Inflammatory macrophage (primary cell): ENCODE results near the gene KLHL26.

Source experiments
- DNase-seq, 2 donors: peaks; one replicate each; pipeline ENCODE4 v3.0.0-alpha.2; 2020 to 2022

KLHL26 gene

GRCh38 chr19:18687740-18688465, 51.1 kb downstream of the KLHL26 start:
- no peak for DNase-seq

- DNase-seq = no peak
These were observed 59.2 kb downstream of the KLHL26 start for GRCh38 chr19:18696023-18696422.

DNA sequence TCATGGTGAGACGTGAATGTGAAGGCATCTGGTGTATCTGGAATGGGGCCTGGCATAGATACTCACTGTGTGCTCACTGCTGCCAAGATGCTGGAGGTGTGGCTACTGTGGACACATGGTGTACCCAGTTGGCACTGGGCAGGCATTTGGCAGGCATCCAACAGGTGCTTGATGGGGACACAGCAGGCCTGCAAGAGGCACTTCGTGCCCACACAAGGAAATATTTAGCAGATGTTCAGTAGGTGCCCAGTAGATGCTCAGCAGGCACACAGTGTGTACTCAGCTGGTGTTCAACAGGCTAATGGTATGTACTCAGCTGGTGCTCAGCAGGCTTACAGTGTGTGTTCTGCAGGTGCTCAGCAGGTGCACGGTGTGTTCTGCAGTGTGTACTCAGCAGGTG, 60.9 kb downstream of the KLHL26 start:
- no peak for DNase-seq

GRCh38 chr19:18698321-18699167, 61.7 kb downstream of the KLHL26 start:
- no peak for DNase-seq

GRCh38 chr19:18699403-18700054, 62.7 kb downstream of the KLHL26 start:
- DNase-seq = no peak

DNA sequence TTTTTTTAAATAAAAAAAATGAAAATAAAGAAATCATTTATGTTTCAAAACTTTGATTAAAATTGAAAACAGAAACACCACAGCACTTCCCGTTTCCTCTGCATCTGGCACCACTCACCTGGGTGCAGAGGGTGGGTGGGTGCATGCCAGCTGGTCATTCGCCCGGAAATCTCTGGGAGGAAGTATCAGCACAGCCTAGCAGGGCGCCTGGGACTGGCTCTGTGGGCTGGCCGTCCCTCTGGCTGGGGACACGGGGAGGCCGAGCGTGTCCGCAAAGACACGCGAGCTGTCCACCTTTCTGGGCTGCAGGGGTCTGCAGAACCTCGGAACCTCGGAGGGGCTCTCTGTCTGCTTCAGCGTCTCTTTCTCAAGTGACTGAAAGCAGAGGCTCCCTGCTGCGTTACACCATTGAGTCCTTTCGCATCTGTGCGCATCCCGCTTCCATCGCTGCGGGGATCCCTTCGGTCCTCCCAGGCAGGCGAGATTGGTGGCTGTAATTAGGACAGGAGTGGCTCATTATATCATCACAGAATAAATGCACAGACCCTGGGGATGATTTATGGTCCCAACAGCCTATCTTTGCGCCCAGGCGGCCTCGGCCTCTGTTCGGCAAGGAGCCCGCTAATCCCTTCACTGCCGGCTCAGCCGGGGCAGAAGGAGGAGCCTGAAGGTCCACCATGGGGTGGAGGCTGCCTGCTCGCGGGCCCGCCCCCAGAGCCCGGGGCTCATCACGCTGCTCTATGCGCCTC, 63.8 kb downstream of the KLHL26 start:
- DNase-seq = peak; percentile 34 to 53

DNA sequence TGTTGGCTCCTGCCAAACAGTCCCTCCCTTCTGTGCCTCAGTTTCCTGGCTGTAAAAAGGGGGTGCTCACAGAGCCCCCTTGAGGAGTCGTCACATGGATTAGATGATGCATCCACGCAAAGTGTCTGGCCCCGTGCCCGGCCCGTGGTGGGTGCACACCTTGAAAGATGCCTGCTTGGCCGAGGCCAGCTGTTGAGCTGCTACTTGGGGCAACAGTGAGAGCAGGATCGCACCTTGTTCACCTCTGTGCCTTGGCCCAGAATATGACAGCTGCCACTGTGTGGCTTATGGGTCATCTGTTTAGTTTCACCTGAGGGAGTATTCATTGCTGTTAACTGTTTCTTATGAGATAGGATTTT, 64.4 kb downstream of the KLHL26 start:
- no peak for DNase-seq

DNA sequence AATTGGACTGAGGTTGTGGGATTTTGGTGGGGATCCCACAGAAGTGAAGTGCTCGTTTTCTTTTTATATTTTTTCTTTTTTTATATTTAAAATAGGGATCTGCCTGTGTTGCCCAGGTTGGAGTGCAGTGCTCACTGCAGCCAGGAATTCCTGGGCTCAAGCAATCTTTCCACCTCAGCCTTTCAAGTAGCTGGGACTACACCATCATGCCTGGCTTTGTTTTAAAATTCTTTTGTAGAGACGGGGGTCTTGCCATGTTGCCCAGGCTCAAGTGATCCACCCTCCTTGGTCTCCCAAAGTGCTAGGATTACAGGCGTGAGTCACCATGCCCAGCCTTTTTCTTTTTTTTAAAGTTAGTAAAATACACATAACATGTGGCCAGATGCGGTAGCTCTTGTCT, 67.2 kb downstream of the KLHL26 start:
- DNase-seq = no peak

DNA sequence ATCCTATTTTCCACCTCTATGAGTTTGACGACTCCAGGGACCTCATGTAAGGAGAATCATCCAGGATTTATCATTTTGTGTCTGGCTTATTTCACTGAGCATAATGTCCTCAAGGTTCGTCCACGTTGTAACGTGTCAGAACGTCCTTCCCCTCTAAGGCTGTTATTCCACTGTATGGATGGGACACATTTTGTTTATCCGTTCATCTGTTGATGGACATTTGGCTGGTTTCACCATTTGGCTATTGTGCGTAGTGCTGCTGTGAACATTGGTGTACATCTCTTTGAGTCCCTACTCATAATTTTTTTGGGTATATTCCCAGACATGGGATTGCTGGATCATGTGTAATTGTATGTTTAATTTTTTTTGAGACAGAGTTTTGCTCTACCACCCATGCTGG, 68.1 kb downstream of the KLHL26 start:
- no peak for DNase-seq

- DNase-seq = no peak
These were observed 71.8 kb downstream of the KLHL26 start for GRCh38 chr19:18708452-18709231.

DNA sequence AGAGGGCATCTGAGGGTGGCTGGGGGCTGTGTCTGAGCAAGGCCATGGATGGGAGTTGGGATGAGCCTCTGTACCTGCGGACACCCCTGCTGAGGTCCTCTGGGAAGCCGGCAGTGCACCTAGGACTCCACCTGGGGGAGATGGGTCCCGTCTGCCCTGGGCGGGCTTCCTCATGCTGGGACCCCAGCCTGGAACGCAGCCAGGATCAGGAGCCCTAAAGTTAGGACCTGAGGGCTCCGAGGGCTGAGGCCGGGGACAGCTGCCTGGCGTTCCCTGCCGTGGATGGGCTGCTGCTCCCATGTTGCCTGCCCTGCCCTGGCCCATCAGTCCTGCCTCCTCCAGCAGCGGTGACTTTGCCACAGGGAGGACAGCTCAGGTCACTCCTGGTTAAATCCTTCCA, 72.7 kb downstream of the KLHL26 start:
- no peak for DNase-seq

DNA sequence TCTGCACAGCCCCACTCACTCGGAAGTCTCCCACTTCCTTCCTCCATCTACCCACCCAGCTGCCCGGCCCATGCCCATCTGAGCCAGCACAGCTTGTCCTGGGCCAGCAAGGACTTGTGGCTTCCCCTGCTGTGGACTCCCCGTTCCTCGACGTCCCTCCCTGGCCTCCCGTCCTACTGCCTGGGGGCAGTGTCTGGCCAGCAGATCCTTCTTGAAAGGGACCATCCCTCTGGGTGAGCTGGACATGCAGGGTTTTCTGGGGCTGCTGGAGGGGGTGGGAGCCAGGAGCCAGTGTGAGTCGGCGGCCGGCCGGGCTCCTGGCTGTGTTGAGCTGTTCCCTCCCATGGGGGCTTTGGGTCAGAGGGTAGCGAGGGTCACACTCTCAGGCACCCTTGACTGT, 73.4 kb downstream of the KLHL26 start:
- no peak for DNase-seq

GRCh38 chr19:18710996-18711751, 74.3 kb downstream of the KLHL26 start:
- DNase-seq = no peak

- no peak for DNase-seq
These were observed 75.1 kb downstream of the KLHL26 start for GRCh38 chr19:18711893-18712292.

GRCh38 chr19:18712981-18713380, 76.2 kb downstream of the KLHL26 start:
- DNase-seq = no peak

DNA sequence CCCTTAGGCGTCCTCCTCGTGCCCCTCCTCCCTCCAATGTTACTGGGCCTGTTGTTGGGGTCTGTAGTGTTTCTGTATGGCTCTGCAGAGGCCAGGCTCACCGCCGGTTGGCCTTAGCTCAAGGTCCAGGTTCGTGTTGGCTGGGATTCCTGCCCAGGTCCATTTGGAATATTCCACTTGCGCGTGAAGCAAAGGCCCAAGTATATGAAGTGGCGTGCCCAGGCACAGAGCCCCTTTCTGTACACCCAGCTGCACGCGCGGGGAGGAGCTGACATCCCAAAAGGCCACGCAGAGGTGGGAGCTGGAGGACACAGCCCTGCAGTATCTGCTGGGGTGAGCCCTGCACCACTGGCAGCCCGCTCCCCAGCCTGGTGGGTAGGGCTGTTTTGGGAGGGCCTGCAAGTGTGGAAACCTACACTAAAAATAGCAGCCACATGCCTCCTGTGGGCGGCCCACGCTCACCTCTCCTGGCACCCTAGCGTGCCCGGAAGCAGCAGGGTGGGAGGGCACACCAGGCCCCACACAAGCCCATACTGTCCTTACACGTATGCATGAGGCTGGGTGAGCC, 76.8 kb downstream of the KLHL26 start:
- no peak for DNase-seq

DNA sequence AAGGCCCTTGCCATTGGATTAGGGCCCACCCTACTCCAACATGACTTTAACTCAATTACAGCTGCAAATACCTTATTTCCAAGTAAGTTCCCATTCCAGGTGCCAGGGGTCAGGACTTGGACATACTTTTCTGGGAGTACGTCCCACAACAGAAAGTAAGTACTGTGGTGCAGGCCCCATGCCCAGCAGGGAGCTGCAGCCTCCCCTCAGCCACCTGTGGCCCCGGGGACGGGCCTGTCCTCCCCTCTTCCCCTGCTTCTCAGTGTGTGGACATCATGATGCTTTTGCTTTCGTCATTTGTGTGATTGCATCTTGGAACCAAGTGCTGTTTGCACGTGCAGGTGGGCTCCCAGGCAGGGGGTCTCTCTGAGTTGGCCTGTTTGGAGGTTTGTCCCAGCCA, 78.6 kb downstream of the KLHL26 start:
- no peak for DNase-seq

GRCh38 chr19:18716857-18717256, 80.0 kb downstream of the KLHL26 start:
- DNase-seq = no peak

- no peak for DNase-seq
These were observed 80.8 kb downstream of the KLHL26 start for GRCh38 chr19:18717601-18718000.

GRCh38 chr19:18718015-18718526, 81.2 kb downstream of the KLHL26 start:
- DNase-seq = peak; percentile 10 to 27
